Measurements from ENCODE around the gene HAPLN1.

DNA sequence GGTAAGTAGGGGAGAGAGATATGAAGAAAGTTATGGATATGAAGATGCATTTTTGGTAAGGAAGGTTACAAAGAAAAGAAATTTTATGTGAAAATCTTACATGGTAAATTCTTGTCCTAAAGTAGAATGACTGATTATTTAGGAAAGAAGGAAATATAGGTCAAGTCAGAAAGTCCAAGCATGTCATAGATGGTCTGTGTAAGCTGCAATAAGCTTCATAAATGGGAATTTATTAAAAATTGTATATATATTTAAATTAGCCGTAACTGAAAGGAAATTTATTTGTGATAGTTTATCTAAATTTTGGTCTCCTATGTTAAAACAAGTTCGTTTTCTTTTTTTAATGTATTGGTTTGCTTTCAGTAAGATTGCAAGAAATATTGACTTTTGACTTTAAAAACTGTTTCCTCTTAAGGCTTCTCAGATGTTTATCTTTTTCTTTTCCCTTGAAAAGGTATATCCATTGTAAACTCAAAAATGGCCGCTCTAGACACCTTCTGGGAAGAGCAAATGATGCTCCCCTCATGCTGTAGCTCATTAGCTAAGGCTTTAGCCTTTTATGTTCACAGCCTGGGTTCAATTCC lies 46.8 kb upstream of the HAPLN1 start:
- TF ChIP-seq CTCF (conservative IDR thresholded peaks at IDR 0.05; ENCODE audit: low read depth, low read length), result no peak
- no peak for TF ChIP-seq EZH2 (IDR thresholded peaks at IDR 0.05; ENCODE audit: low read length, unreplicated experiment)
- no peak for TF ChIP-seq EZH2phosphoT487 (IDR thresholded peaks at IDR 0.05; ENCODE audit: borderline replicate concordance, low read length)

Data from PC-3 (cell line).